ENCODE data around the gene SLC35E4.

DNA sequence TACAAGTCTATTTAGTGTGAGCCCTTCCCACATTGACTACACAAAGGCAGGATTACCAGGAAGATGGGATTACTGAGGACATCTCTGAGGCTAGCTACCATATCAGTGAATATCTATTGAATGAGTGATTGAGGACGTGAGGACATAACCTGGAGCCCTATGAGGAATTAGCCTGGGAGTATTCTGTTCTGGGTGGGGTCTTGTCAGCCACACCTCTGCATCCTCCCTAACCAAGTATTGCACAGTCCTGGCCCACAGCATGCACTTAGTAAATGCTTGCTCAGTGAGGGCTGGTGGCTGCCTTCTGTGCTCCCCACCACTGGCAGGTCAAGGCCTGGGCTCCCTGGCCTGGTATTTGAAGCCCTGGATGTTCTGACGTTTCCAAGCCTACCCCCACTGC lies 17.3 kb downstream of the SLC35E4 start:
- TF ChIP-seq, protein P1, sequence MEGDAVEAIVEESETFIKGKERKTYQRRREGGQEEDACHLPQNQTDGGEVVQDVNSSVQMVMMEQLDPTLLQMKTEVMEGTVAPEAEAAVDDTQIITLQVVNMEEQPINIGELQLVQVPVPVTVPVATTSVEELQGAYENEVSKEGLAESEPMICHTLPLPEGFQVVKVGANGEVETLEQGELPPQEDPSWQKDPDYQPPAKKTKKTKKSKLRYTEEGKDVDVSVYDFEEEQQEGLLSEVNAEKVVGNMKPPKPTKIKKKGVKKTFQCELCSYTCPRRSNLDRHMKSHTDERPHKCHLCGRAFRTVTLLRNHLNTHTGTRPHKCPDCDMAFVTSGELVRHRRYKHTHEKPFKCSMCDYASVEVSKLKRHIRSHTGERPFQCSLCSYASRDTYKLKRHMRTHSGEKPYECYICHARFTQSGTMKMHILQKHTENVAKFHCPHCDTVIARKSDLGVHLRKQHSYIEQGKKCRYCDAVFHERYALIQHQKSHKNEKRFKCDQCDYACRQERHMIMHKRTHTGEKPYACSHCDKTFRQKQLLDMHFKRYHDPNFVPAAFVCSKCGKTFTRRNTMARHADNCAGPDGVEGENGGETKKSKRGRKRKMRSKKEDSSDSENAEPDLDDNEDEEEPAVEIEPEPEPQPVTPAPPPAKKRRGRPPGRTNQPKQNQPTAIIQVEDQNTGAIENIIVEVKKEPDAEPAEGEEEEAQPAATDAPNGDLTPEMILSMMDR (IDR thresholded peaks at IDR 0.05; ENCODE audit: low read length), result no peak
- TF ChIP-seq EZH2 (IDR thresholded peaks at IDR 0.05; ENCODE audit: borderline replicate concordance, low read length), result no peak
